ENCODE data around the gene MPPED1.
A peak's percentile ranks its signal among the peaks of the same experiment; 100 is the strongest.

Gene MPPED1

DNA sequence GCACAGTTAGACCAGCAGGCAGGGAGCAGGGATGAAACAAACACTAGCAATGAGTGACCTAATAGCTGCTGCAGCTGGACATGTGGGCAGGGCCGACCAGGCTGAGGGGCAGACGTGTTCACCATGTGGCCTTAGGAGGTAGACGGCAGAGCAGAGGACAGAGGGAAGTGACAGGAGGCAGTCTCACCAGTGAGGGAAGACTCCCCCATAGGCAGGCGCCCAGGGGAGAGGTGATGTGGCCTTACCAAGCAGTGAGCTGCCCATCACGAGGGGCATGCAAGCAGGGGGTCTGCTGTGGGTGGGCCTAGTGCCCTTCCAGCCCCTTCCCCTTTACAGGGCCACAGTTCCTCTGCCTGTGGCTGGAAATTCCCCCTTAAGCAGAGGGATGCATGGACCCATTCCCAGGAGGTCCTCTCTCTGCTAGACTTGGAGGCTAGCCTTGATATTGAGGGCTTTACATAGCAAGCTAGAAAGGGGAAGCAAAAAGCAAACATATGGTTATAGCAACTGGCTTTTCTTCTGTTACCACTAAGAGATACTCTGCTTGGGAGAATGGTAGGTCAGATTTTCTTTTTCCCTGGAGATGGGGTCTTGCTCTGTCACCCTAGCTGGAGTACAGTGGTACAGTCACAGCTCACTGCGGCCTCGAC is 67.6 kb downstream of the MPPED1 start:
- DNase-seq, result no peak

DNA sequence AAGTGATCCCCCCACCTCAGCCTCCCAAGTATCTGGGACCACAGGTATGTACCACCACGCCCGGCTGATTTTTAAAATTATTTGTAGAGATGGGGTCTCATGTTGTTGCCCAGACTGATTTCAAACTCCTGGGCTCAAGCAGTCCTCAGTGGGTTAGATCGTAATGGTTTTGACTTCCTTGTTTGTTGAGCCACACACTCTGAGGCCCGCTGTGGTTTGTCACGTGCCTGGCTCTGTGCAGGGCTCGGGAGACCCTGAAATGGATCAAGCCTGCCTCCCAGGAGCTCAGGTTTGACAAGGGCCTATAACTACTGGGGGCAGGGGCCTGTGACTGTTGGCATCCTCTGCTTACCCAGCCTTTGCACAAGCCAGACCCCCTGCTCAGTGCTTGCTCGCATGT is 68.1 kb downstream of the MPPED1 start:
- no peak for DNase-seq

DNA sequence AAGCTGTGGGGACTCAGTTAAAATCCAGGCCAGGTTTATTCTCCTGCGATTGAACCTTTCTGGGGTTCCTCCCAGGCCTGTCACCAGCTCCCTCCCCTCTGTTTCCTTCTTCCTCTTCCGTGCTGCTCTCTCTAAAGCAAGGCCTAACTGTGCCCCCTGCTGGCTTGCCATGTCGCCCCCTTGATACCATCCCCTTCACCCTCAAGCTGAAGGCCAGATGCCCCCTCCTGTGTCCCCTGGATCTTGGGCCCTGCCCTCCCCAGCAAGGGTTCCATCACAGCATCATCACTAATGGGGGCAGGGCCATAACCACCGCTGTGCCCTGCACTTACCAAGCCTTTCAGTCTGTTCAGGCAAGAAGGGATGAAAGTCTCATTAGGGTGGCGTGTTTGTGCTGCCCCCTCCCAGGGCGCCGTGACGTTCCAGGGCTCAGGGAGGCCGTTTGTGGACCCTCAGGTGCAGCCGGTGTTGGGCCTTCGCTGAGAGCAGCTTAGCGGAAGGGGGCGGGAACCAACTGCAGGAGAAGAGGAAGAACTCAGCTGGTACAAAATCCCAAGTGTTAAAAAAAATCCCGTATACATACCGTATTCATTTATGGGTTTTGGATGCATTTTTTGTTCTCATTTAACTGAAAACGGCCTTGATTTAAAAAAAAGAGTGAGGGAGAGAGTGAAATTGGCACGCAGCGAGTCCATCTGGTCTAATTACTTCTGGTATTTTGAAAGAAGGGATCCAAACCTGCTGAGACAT is 69.9 kb downstream of the MPPED1 start:
- DNase-seq, result peak; percentile 8

DNA sequence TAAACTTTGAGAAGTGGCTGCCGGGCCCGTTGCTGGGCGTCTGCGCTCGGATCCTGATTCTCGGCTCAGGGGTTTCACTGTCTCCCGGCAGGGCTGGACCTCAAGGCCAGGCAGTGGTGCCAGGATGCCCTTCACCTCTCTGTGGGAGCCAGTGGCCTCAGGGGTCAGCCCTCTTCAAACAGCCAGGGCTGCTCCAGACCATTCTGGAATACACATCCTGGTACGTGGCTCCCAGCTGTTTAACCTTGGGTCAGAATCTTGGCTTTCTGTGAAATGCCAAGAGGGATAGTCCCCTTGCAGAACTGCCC is 70.5 kb downstream of the MPPED1 start:
- no peak for DNase-seq

DNA sequence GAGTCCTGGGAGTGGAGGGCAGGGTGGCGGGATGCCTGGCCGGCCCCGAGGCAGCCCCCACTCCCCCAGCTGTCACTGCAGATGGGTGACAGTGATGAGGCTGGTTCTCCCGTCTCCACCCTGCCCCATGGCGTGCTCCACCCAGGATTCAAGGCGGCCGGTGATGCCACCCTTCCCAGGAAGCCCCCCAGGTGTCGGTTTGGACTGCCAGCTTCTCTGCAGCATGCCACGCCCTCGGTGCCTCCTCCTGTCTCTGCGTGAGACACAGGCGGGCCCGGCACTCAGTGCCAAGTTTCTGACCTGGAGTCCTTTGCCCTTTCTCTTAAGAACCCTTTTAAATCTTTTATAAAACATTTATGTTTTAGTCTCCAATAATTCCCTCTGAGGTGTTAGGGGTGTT is 71.5 kb downstream of the MPPED1 start:
- DNase-seq, result no peak

DNA sequence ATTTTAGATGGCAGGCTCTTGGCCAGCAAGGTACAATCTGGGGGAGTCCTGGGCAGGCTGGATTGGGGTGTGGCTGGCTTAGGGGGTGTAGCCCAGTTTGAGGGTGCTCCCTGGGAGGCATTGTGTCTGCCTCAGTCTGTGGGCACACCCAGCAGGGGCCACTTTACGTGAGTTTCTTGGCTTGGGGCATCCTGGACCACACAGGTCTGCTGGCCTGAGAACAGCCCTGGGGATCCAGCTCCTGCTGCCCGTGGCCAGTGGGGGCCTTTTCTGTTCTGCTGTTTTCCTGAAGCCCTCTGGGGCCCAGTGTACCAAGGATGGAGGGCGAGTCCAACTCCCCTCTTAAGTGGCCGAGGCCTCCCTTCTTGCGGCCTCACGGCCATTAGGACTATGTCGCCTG is 71.9 kb downstream of the MPPED1 start:
- DNase-seq, result no peak

DNA sequence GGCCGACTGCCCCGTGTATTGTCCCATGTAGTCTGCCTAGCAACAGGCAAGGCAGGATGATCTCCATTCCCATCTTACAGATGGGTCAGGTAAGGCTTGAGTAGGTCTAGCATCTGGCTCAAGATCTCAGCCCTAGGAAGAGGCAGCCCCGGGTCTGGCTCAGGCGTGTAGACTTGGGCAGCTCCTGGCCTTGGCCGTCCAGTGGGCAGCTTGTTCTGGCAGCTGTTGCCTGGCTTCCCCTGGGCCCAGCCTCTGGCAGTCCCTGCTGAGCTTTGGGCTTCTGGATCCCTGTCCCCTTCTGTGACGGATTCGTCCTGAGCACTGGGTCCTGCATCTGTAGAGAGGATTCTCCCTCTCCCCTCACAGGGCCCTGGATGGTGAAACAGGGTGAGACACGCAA is 72.4 kb downstream of the MPPED1 start:
- DNase-seq, result no peak

DNA sequence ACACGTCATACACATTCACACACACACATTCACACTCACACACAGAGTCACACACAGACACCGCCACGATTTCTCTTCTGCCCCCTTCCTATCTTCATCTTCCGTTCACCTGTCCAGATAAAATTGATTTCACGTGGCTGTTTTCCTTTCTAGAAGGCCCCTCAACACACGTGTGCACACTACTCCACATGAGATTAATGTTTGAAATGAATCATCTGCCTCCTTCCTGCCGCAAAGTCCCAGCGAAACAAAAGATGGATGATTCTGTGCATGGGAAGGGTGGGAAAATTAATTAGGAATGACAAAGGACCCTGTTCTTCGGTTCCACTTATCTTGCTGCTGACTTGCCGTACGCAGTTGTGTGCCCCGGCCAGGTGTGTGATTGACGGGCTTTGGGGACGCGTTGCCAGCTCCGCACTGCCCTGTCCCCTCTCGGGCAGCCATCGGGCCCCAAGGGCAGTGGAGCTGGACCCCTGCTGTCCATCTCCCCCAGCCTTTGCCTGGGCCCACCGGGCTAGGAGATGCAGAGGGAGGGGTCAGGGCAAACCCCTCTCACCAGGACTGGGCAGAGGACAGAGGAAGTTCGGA is 73.8 kb downstream of the MPPED1 start:
- no peak for DNase-seq

DNA sequence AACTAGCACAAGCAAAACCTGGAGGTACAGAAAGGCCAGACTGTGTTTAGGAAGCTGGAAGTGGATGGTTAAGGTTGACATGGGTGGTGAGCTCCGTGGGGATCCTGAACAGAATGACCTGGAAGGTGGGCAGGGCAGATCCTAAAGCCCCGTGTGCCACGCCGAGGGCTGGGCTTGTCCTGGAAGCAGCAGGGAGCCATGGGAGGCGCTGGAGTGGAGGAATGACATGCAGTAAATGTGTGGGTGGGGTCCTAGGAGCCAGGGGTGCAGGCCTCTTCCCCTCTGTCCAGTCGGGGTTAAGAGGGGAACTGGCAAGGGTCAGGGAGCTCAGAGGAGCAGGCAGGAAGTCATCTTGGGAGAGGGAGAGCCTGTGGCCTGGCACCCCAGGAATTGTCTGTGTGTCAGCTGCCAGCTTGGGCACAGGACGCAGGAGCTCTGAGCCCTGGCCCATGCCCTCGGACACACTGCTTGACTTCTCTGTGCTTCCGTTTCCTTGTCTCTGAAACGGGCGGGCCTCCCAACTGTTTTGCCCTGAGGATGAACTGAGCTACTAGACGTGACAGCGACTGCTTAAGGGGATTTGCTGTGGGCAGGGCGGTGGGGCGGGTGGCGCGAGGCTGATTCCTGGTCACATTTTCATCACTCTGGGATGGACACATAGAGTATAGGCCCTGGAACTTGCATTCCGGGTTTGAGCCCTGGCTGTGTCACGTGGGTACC is 75.7 kb downstream of the MPPED1 start:
- DNase-seq, result no peak

DNA sequence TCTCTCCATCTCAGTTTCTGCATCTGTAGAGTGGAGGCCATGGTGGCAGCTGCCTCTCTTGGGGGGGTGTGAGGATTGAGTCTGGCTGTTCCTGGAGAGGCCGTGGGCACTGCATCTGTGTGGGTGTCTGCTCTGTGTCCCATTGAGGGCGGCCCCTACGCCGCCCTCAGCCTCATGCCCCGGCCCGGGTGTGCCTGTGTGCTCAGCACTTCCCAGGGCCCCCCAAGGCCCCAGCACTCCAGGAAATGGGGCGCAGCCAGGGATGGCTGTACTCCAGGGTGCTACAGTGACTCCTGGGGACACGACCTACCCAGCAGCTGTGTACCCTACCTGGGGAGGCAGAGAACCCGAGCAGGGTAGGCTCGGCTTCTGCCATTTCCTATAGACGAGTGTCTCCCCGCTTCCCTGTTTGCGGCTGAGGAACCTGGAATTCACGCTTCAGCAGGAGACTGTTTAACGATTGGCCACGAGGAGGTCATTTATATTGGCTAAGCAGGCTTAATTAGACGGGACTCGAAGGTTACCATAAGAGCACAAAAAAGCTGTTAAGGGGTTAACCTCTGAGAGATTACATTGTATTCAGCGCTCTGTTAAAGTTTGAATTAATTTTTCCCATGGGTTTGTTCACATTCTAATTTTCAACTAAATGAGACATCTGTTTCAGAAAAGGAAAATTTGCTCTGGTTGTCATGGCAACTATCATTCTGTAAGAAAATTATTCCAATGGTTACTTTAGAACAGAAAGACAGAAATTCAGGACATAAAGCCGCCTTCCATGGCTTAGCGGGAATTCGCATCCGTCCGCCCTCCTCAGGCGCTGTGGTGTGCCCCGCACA is 76.4 kb downstream of the MPPED1 start:
- DNase-seq, result no peak

DNA sequence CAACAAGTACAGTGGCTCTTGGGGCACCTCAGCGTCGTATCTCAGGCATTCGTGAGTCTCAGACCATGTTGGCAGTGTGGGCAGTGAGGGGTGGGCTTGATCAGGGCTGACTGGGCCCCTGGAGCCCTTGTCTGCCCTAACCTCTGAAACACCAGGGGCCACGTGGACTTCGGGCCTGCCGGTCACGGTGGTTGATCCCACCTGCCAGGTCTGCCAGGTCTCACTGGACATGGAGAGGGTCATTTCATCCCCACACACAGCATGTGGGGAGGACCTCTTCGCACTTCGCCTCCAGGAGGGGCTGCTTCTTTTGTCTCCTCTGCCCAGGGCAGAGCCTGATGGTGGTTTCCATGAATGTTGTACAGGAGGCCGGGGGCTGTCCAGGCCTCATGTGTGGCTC is 77.1 kb downstream of the MPPED1 start:
- DNase-seq, result no peak

DNA sequence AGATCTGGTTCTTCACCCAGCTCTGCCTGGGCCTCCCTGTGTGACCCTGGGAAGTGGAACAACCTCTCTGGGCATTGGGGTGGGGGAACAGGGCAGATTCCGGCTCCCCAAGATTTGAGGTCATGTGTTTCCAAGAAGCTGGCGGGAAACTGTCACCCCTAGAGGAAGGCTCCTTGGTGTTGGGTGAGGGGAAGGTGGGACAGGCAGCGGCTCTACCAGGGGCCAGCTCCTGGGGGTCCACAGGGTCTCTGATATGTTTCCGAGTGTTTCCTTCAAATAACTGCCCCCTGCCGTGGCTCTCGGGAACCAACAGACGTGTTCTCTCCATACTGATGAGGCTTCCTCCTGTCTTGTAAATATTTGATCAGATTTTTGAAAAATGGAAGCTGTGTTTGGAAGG is 78.5 kb downstream of the MPPED1 start:
- no peak for DNase-seq

DNA sequence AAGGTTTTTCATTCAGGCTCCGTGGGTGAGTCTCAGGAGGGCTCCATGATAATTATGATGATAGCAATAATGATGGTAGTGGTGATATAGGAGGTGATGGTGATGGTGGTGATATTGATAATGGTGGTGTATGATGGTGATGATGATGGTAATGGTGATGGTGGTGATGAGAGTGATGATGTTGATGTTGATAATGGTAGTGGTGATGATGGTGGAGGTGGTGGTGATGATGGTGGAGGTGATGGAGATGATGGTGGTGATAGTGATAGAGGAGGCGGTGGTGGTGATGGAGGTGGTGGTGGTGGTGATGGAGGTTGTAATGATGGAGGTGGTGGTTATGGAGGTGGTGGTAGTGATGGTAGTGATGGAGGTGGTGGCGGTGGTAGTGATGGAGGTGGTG is 79.4 kb downstream of the MPPED1 start:
- no peak for DNase-seq

DNA sequence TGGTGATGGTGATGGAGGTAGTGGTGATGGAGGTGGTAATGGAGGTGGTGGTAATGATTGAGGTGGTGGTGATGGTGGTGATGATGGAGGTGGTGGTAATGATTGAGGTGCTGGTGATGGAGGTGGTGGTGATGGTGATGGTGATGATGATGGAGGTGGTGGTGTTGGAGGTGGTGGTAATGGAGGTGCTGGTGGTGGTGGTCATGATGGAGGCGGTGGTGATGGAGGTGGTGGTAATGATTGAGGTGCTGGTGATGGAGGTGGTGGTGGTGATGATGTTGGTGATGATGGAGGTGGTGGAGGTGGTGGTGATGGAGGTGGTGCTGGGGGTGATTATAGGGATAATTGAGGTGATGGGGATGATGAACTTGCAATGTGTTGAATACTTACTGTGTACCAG is 79.9 kb downstream of the MPPED1 start:
- no peak for DNase-seq

DNA sequence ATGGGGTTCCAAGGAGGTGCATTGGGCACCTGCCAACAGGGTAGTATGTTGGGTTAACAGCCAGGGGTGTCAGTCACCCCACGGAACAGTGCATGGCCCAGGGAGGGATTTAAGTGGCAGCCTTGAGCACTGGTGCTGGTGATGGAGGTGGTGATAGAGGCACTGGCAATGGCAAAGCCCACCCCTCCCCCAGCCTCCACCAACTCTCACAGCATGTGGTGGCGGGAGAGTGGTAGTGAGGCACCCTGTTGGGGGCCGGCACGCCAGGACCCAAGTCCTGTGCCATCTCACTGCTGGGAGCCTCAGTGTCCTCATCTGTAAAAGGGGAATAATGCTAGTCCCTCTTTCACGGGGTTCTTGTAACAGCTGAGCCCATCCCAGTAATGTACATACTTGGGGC is 81.5 kb downstream of the MPPED1 start:
- no peak for DNase-seq

DNA sequence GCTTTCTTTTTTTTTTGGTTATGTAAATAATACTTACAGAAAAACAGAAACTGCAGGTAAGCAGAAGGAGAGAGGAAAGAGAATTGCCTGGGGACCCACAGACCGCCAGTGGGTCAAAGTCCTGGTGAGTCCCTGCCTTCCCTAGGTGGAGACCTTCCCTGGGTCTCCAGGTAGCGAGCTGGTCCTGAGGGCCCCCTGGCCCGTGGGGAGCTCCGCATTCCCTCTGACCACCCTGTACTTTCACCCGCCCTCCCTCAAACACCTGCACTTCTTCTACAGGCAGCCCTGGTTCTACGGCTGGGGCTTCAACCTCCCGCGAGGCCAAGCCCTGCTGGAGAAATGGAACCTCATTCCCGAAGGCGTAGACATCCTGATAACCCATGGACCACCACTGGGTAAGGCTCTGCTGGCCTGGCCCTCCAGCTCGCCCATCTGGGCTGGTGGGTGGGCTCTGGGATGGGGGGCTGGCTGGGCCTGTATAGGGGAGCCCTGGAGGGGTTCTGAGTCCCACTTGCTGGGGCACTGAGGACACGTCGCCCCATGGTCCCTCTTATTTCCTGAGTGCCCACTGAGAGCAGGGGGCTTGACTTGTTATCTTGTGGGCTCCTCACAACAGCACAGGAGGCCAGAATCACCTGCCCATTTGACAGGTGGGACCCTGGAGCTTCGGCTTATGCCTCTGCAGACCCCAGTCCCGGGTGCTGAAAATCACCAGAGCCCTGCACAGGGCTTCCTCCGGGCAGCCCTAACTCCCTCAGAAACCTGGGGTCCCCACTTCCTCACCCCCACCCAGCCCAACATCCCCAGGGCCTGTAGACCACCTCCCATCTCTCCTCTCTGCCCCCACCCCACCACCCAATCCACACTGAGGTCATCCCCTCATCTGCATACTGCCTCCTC is 86.4 kb downstream of the MPPED1 start:
- DNase-seq, result no peak

DNA sequence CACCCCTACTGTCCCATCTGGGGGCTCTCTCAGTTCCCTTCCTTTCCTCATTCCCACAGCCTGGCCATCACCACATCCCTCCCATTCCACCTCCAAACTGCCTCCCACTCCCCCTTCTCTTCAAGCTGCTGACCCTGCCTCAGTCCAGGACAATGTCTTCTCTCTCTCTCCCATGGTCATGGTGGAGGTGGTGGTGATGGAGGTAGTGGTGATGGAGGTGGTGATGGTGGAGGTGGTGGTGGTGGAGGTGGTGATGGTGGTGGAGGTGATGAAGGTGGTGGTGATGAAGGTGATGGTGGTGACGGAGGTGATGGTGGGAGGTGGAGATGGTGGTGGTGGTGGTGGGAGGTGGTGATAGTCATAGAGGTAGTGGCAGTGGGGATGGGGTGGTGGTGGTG is 87.0 kb downstream of the MPPED1 start:
- DNase-seq, result no peak

DNA sequence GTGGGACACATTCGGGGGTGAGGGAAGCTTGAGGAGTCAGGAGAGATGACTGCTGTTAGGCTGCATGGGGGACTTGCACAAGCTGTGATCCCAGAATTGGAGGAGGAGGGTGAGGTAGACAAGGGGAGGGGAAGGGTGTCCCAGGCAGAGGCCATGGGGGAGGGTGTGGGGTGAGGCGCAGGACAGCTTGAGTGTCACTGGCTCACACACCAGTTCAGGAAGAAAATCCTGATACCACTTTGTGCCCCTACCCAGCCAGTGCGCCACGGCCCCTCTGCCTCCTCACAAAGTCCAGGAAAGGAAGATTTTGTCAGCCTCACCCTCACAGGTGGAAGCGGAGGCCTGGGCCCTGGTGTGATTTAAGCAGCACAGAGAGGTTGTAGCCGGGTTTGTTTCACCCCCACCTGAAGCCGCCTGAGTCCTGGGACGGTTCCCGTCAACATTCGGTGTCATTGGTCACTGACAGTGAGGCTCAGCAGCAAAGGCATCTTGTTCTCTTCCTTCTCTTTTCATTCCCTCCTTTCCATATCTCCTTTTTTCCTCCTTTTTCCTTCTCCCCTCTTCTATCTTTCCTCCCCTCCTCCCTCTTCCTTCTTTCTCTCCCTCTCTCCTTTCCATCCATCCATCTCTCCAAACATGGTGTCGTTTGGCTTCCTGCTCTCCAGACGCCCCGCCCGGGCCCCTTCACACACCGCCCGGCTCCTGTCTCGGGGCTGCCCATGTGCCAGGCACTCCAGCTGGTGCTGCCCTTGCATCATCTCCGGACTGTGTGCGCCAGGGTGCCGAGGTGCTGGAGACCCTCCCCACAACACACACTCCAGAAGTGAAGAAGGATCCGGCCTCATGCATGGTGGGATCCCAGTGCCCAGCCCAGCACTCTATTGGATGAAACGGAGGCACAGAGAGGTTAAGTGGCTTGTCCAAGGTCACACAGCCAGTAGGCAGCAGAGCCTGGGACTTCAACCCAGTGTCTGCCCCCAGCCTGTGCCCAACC is 89.3 kb downstream of the MPPED1 start:
- no peak for DNase-seq

DNA sequence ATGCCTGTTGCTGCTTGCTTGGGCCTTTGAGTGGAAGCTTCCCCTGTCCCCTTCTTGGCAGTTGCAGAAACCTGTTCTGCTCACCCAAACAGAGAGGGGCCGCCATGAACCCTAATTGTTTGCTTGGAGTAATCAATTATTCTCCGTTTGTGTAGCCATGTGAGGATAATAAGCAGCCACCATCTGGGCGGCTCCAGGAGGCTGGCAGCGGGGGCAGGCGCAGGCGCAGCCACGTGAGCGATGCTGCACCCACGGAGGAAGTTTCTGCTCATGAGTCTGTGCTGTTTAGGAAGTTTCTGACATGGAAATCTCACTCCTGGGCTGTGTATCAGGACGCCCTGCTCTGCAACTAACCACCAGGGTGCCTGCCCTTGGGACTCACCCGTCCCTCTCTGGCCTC is 90.1 kb downstream of the MPPED1 start:
- DNase-seq, result no peak

DNA sequence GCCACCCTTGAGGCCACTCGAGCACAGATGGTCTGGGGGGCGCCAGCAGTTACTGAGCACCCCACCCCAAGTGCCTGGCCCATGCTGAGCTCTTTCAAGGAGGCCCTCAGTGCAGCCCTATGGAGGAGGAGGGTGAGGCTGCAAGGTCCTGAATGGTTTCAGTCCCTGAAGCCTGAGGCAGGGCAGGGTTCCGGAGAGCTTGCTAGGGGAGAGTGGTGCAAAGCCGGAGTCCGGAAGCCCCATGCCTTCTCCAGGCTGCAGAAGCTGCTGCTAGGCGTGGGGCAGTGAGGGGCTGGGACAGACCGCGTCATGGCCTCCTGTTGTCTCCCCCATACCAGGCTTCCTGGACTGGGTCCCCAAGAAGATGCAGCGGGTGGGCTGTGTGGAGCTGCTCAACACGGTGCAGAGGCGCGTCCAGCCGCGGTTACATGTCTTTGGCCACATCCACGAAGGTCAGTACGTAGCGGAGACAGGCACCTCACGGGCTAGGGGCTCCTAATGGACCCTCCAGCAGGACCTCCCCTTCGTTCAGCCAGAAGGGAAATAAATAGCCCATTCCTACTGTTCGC is 90.6 kb downstream of the MPPED1 start:
- no peak for DNase-seq
